Measurements from ENCODE around the gene APBA3.

The APBA3 gene

DNA sequence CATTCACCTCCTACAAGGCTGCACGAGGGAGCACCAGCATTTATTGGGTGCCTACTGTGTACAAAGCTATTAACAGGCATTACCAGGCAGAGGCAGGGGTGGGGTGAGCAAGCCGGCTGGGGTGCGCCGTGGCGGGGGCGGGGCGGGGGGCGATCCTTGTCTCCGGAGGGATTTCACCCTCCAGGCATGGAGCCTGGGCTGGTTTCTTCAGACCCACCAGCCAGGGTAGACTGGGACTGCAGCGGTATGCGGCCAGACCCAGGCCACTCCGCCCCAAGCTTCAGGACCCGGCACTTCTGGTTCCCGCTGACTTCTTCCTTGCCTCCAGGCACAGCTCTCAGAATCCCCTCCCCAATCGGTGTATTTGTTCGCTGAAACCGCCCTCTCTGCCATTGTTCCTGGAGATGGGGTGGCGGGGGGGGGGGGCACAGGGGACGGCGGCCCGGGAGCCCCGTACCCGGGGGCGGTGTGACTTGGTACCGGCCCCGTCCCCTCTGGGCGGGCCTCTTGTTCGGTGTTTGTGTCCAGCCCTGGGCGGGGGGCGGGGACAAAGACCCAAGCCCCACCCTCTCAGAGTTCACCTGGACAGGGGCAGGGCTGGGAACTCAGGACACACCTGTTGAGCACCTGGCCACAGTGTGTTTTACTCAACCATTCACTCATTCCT, 38.9 kb downstream of the APBA3 start:
- Histone ChIP-seq H3K79me2 (ENCODE audit: control insufficient read depth, insufficient read depth, low read length) (no peaks in the 10 kb centered on the region), H2BK5ac (ENCODE audit: low read length) (no peak overlapping the region), H3K4me2 (ENCODE audit: low read length) (peak overlapping the region; percentile 27), H3K27me3 (ENCODE audit: insufficient read depth, low read length, poor library complexity) (no peaks in the 10 kb centered on the region), H3K4me3 (ENCODE audit: low read length) (no peak overlapping the region), H2BK120ac (ENCODE audit: low read depth, low read length) (no peak overlapping the region), H4K5ac (ENCODE audit: low read length) (no peak overlapping the region), H2AK5ac (ENCODE audit: low read length) (no peak overlapping the region), H3K27ac (ENCODE audit: low read depth, low read length) (no peak overlapping the region), H3K56ac (ENCODE audit: low read length) (no peak overlapping the region), H3K4ac (ENCODE audit: low read depth, low read length) (no peak overlapping the region), H3K36me3 (ENCODE audit: control insufficient read depth, insufficient read depth, low read length) (no peaks in the 10 kb centered on the region), H3K4me1 (ENCODE audit: control insufficient read depth, low read depth, low read length) (no peaks in the 10 kb centered on the region), H4K8ac (ENCODE audit: low read depth, low read length) (no peak overlapping the region), H3K23ac (ENCODE audit: low read length) (no peak overlapping the region), H2BK15ac (replicated peaks; ENCODE audit: low read depth) (no peak overlapping the region), H3K9ac (ENCODE audit: low read length) (no peak overlapping the region), H3K18ac (ENCODE audit: low read length) (no peak overlapping the region), H3K79me1 (ENCODE audit: low read length) (no peaks in the 10 kb centered on the region)
- no CpG with 5 or more reads among the region's 30 CpGs for WGBS (ENCODE audit: extremely low coverage, insufficient coverage, low lambda C conversion rate)
- DNase-seq, result peak; percentile 78

DNA sequence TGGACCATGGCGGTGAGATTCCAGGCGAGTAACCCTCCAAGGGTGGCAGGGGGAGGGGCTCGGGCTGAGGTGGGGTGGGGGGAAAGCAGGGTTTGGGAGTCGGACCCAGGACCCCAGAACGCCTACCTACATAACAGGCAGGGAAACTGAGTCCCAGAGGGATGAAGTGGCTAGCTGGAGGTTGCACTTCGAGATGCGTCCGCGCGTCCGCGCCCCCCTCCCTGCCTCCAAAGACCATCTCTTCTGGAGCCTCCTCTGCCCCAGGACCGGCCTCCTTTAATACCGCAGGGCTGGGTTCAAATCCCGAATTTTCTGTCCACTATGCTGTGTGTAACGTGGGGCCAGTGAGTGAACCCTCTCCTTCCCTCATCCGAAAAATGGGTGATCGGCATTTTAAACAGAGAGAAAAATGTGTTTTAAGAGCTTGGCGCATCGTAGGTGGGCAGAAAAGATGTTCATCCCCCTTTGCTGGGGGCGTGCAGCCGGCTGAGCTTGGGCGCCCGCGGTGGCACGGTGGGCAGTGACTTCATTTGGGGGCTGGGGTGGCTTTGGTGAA, 39.5 kb downstream of the APBA3 start:
- no peak overlapping the region for H3K9ac ChIP-seq (ENCODE audit: low read length)
- no peak overlapping the region for H3K23ac ChIP-seq (ENCODE audit: low read length)
- no peak overlapping the region for H3K56ac ChIP-seq (ENCODE audit: low read length)
- no peak overlapping the region for H3K27ac ChIP-seq (ENCODE audit: low read depth, low read length)
- no peak overlapping the region for H4K8ac ChIP-seq (ENCODE audit: low read depth, low read length)
- no peaks in the 10 kb centered on the region for H3K36me3 ChIP-seq (ENCODE audit: control insufficient read depth, insufficient read depth, low read length)
- H3K79me1 ChIP-seq (ENCODE audit: low read length), result no peaks in the 10 kb centered on the region
- H2BK5ac ChIP-seq (ENCODE audit: low read length), result no peak overlapping the region
- H3K4me1 ChIP-seq (ENCODE audit: control insufficient read depth, low read depth, low read length), result no peaks in the 10 kb centered on the region
- no peaks in the 10 kb centered on the region for H3K79me2 ChIP-seq (ENCODE audit: control insufficient read depth, insufficient read depth, low read length)
- H4K5ac ChIP-seq (ENCODE audit: low read length), result no peak overlapping the region
- no CpG with 5 or more reads among the region's 26 CpGs for WGBS (ENCODE audit: extremely low coverage, insufficient coverage, low lambda C conversion rate)
- H2AK5ac ChIP-seq (ENCODE audit: low read length), result no peak overlapping the region
- H3K27me3 ChIP-seq (ENCODE audit: insufficient read depth, low read length, poor library complexity), result no peaks in the 10 kb centered on the region
- no peak overlapping the region for H3K4ac ChIP-seq (ENCODE audit: low read depth, low read length)
- no peak overlapping the region for H3K18ac ChIP-seq (ENCODE audit: low read length)
- no peak overlapping the region for H3K4me3 ChIP-seq (ENCODE audit: low read length)
- H2BK120ac ChIP-seq (ENCODE audit: low read depth, low read length), result no peak overlapping the region
- DNase-seq, result no peak
- H2BK15ac ChIP-seq (replicated peaks; ENCODE audit: low read depth), result no peak overlapping the region
- peak overlapping the region; percentile 40 for H3K4me2 ChIP-seq (ENCODE audit: low read length)

- DNase-seq, result peak; percentile 96
- Histone ChIP-seq H3K56ac (ENCODE audit: low read length) (no peak overlapping the region), H2BK120ac (ENCODE audit: low read depth, low read length) (no peak overlapping the region), H2BK5ac (ENCODE audit: low read length) (no peak overlapping the region), H4K5ac (ENCODE audit: low read length) (no peak overlapping the region), H3K23ac (ENCODE audit: low read length) (no peak overlapping the region), H3K4me3 (ENCODE audit: low read length) (no peak overlapping the region), H3K27ac (ENCODE audit: low read depth, low read length) (no peak overlapping the region), H3K79me2 (ENCODE audit: control insufficient read depth, insufficient read depth, low read length) (no peaks in the 10 kb centered on the region), H3K18ac (ENCODE audit: low read length) (no peak overlapping the region), H3K4me1 (ENCODE audit: control insufficient read depth, low read depth, low read length) (no peaks in the 10 kb centered on the region), H3K9ac (ENCODE audit: low read length) (no peak overlapping the region), H2AK5ac (ENCODE audit: low read length) (no peak overlapping the region), H3K4ac (ENCODE audit: low read depth, low read length) (no peak overlapping the region), H3K4me2 (ENCODE audit: low read length) (peak overlapping the region; percentile 40), H2BK15ac (replicated peaks; ENCODE audit: low read depth) (no peak overlapping the region), H3K79me1 (ENCODE audit: low read length) (no peaks in the 10 kb centered on the region), H4K8ac (ENCODE audit: low read depth, low read length) (no peak overlapping the region), H3K36me3 (ENCODE audit: control insufficient read depth, insufficient read depth, low read length) (no peaks in the 10 kb centered on the region), H3K27me3 (ENCODE audit: insufficient read depth, low read length, poor library complexity) (no peaks in the 10 kb centered on the region)
- no CpG with 5 or more reads among the region's 46 CpGs for WGBS (ENCODE audit: extremely low coverage, insufficient coverage, low lambda C conversion rate)
Observed at GRCh38 chr19:3721131-3721886, 40.2 kb downstream of the APBA3 start.

GRCh38 chr19:3720349-3720917, 41.1 kb downstream of the APBA3 start:
- Histone ChIP-seq H3K4me2 (ENCODE audit: low read length) (no peak overlapping the region), H3K36me3 (ENCODE audit: control insufficient read depth, insufficient read depth, low read length) (no peaks in the 10 kb centered on the region), H2BK5ac (ENCODE audit: low read length) (no peak overlapping the region), H3K9ac (ENCODE audit: low read length) (no peak overlapping the region), H3K4me1 (ENCODE audit: control insufficient read depth, low read depth, low read length) (no peaks in the 10 kb centered on the region), H3K18ac (ENCODE audit: low read length) (no peak overlapping the region), H3K23ac (ENCODE audit: low read length) (no peak overlapping the region), H3K27ac (ENCODE audit: low read depth, low read length) (no peak overlapping the region), H4K8ac (ENCODE audit: low read depth, low read length) (no peak overlapping the region), H2BK120ac (ENCODE audit: low read depth, low read length) (no peak overlapping the region), H3K4ac (ENCODE audit: low read depth, low read length) (no peak overlapping the region), H3K27me3 (ENCODE audit: insufficient read depth, low read length, poor library complexity) (no peaks in the 10 kb centered on the region), H4K5ac (ENCODE audit: low read length) (no peak overlapping the region), H2AK5ac (ENCODE audit: low read length) (no peak overlapping the region), H3K56ac (ENCODE audit: low read length) (no peak overlapping the region), H3K4me3 (ENCODE audit: low read length) (no peak overlapping the region), H3K79me1 (ENCODE audit: low read length) (no peaks in the 10 kb centered on the region), H2BK15ac (replicated peaks; ENCODE audit: low read depth) (no peak overlapping the region), H3K79me2 (ENCODE audit: control insufficient read depth, insufficient read depth, low read length) (no peaks in the 10 kb centered on the region)
- no CpG with 5 or more reads among the region's 9 CpGs for WGBS (ENCODE audit: extremely low coverage, insufficient coverage, low lambda C conversion rate)
- no peak for DNase-seq

- H3K79me2 ChIP-seq (ENCODE audit: control insufficient read depth, insufficient read depth, low read length), result no peaks in the 10 kb centered on the region
- H2BK5ac ChIP-seq (ENCODE audit: low read length), result no peak overlapping the region
- no peaks in the 10 kb centered on the region for H3K27me3 ChIP-seq (ENCODE audit: insufficient read depth, low read length, poor library complexity)
- no peak for DNase-seq
- no peak overlapping the region for H2BK15ac ChIP-seq (replicated peaks; ENCODE audit: low read depth)
- H3K4me2 ChIP-seq (ENCODE audit: low read length), result no peak overlapping the region
- no peak overlapping the region for H3K56ac ChIP-seq (ENCODE audit: low read length)
- H3K36me3 ChIP-seq (ENCODE audit: control insufficient read depth, insufficient read depth, low read length), result no peaks in the 10 kb centered on the region
- no peak overlapping the region for H3K4me3 ChIP-seq (ENCODE audit: low read length)
- no peaks in the 10 kb centered on the region for H3K79me1 ChIP-seq (ENCODE audit: low read length)
- H3K27ac ChIP-seq (ENCODE audit: low read depth, low read length), result no peak overlapping the region
- no CpG with 5 or more reads among the region's 4 CpGs for WGBS (ENCODE audit: extremely low coverage, insufficient coverage, low lambda C conversion rate)
- H3K4ac ChIP-seq (ENCODE audit: low read depth, low read length), result no peak overlapping the region
- H4K8ac ChIP-seq (ENCODE audit: low read depth, low read length), result no peak overlapping the region
- no peak overlapping the region for H2AK5ac ChIP-seq (ENCODE audit: low read length)
- H3K23ac ChIP-seq (ENCODE audit: low read length), result no peak overlapping the region
- H3K9ac ChIP-seq (ENCODE audit: low read length), result no peak overlapping the region
- no peaks in the 10 kb centered on the region for H3K4me1 ChIP-seq (ENCODE audit: control insufficient read depth, low read depth, low read length)
- H2BK120ac ChIP-seq (ENCODE audit: low read depth, low read length), result no peak overlapping the region
- no peak overlapping the region for H4K5ac ChIP-seq (ENCODE audit: low read length)
- no peak overlapping the region for H3K18ac ChIP-seq (ENCODE audit: low read length)
Observed at GRCh38 chr19:3719868-3720267, 41.6 kb downstream of the APBA3 start.

All from mesendoderm (in vitro differentiated cells).